ENCODE results near the gene GOLGA2.

GOLGA2 gene

GRCh38 chr9:128266868-128267590 is 8.8 kb downstream of the GOLGA2 start:
- TF ChIP-seq, protein P1, sequence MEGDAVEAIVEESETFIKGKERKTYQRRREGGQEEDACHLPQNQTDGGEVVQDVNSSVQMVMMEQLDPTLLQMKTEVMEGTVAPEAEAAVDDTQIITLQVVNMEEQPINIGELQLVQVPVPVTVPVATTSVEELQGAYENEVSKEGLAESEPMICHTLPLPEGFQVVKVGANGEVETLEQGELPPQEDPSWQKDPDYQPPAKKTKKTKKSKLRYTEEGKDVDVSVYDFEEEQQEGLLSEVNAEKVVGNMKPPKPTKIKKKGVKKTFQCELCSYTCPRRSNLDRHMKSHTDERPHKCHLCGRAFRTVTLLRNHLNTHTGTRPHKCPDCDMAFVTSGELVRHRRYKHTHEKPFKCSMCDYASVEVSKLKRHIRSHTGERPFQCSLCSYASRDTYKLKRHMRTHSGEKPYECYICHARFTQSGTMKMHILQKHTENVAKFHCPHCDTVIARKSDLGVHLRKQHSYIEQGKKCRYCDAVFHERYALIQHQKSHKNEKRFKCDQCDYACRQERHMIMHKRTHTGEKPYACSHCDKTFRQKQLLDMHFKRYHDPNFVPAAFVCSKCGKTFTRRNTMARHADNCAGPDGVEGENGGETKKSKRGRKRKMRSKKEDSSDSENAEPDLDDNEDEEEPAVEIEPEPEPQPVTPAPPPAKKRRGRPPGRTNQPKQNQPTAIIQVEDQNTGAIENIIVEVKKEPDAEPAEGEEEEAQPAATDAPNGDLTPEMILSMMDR (IDR thresholded peaks at IDR 0.05; ENCODE audit: extremely low read depth, missing control alignments), result no peak
- no peak for DNase-seq (ENCODE audit: low spot score)

DNA sequence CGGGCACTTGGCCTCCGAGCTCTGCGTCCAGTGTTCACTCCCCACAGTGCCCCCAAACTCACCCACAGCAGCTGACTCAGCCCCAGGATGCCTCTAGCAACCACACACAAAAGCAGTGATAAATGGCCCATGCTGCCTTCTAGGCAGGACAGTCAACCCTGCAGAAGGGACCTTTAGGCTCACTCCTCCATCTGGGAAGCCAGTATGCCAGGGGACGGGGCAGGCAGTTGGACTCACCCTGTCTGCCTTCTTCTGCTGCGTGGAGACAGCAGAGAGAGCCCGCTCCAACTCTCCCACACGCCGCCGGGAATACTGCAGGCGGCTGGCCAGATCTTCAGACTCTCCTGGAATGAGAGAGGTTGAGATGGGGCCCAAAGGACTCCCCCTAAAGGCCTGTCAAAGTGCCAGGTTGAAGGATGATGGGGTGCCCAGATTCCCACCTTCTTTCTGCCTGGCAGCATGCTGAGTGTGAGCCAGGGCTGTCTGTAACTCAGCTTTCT is 10.4 kb downstream of the GOLGA2 start:
- TF ChIP-seq, protein P1 (IDR thresholded peaks at IDR 0.05; ENCODE audit: extremely low read depth, missing control alignments), result no peak
- no peak for DNase-seq (ENCODE audit: low spot score)

GRCh38 chr9:128262687-128263086 is 13.1 kb downstream of the GOLGA2 start:
- DNase-seq (ENCODE audit: low spot score), result no peak

DNA sequence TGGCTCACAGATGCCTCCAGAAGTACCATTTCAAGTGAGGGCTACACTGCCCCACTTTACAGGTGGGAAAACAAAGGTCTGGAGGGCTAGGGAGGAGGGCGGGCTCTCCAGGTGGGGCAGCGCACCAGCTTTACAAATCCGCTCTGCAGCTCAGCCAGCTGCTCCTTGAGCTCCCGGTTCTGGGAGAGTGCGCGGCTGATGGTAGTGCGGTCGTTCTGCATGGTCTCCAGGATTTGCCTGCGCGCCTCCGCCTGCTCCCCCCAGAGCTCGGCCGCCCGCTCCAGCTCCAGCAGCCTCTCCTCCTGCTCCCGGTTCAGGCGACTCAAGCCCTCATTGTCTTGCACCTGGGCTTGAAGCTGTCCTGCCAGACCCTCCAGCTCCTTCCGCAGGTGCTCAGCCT is 15.5 kb downstream of the GOLGA2 start:
- TF ChIP-seq, protein P1 (IDR thresholded peaks at IDR 0.05; ENCODE audit: extremely low read depth, missing control alignments), result no peak
- DNase-seq (ENCODE audit: low spot score), result no peak

More at GRCh38 chr9:128262687-128263086, 13.1 kb downstream of the GOLGA2 start:
- TF ChIP-seq, protein P1 (IDR thresholded peaks at IDR 0.05; ENCODE audit: extremely low read depth, missing control alignments), result no peak

- TF ChIP-seq, protein P1 (IDR thresholded peaks at IDR 0.05; ENCODE audit: extremely low read depth, missing control alignments), result no peak
- DNase-seq (ENCODE audit: low spot score), result no peak
Observed at GRCh38 chr9:128259156-128259555, 16.7 kb downstream of the GOLGA2 start.

GRCh38 chr9:128258326-128258725 is 17.5 kb downstream of the GOLGA2 start:
- TF ChIP-seq, protein P1 (IDR thresholded peaks at IDR 0.05; ENCODE audit: extremely low read depth, missing control alignments), result no peak
- no peak for DNase-seq (ENCODE audit: low spot score)

DNA sequence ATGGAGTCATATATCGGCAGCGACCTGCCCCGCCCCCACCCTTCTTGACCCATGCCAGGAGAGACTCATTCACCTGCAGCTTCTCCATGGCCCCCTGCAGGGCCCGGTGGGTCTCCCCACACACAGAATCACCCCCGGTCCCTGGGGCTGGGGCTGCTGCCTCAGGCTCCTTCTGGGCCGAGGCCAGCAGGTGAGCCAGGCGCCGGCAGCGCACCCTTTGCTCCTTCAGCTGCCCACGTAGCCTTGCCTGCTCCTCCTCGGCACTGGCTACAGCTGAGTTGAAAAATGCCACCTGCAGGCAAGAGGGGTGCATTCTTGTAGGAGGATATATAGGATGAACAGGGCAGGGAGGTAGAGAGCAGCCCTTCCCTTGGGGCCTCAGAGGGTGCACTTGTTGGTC is 17.9 kb downstream of the GOLGA2 start:
- TF ChIP-seq, protein P1 (IDR thresholded peaks at IDR 0.05; ENCODE audit: extremely low read depth, missing control alignments), result no peak
- DNase-seq (ENCODE audit: low spot score), result no peak
